ENCODE data around the gene TNFAIP8.
A peak's percentile ranks its signal among the peaks of the same experiment; 100 is the strongest.

The TNFAIP8 gene

DNA sequence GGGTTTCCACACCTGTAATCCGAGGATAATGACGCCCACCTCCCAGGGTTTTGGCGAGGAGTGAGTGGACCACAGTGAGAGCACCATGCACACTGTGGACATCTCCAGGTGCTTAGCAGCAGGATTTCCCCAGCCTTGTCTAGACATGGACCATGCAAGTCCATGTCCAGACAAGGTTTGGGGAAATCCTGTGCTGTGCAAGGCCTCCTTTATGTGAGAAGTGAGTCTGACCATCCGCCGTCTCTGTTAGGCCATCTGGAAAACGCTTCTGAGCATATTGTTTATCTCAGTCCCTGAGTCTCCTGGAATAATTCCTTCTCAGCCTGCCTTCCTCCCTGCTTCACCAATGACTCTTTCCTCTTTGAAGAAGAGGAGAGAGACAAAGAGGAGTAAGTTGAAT lies 26.2 kb upstream of the TNFAIP8 start:
- no peak for DNase-seq (ENCODE audit: low read depth)

DNA sequence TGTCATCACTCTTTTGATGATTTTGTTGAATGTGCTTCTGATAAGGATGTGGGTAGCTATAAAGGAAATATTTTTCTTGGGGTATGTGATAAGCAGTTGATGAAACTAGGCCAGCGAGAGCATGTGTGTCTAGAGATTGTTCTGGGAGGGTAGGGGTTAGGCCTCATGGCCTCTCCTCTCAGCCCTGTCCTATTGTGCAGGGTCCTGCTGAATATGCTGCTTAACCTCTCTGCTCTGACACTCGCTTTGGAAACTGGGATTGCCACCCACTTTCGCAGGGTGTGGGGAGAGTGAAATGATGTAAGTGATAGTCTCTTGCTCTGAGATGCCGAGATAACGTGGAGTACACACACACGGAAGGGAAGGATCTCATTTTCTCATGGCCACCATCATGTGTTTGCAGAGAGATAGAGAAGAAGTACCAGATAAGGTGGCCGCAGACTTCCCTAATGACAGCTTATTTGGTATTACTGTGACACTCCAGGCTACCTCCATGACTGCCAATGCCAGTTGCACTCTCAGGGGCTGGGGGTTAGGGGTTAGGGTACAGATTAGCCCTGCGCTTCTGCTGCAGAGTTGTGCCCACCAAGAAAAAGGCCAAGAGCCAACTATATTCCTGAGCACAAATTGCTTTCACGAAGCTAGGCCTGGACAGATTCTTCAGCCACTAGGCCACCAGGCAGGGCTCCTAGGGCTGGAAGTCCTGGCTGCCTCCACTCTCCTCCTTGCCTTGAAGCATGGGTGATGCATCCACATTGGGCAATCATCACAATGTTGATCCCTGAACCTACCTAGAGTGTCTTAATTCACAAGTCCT lies 25.2 kb upstream of the TNFAIP8 start:
- no peak for DNase-seq (ENCODE audit: low read depth)

DNA sequence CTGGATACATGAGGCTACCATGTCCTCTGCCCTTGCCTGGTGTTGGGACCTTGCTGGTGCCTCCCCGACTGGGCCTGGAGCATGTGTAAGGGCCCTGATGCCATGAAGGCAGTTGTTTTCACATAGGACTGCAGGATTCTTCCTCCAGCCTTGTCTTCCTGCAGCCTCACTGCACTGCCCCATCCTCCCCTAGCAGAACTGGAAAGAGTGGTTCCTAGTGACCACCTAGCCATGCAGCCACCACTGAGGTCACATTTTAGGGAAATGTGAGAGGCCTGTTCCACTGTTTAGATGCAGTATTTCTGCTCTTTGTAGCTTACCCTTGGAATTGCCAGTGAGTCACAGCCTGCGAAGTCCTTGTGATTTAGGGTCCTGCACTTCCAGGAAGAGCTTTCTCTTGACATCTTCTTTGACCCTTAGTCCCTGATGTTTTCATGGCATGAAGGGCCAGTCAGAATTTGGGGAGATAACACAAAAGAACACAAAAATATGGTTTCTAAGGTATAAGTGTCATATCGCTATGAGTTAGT lies 24.2 kb upstream of the TNFAIP8 start:
- DNase-seq (ENCODE audit: low read depth): no peak

DNA sequence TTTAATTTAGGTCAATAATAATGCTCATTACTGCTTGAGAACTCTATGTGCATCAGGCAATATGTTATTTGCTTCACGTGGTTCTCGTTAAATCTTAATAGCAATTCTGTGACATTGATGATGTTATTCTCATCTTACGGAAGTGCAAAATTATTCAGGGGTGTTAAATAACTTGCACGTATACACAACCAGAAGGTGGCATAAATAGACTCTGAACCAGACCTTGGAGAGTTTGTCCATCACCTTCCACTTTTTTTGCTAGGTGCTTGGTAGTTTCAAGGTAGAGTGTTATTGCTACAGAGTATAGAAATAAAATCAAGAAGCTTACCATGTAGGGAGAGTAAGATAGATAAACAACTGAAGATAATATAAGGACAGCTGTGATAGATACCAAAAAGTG lies 23.6 kb upstream of the TNFAIP8 start:
- DNase-seq (ENCODE audit: low read depth): no peak

DNA sequence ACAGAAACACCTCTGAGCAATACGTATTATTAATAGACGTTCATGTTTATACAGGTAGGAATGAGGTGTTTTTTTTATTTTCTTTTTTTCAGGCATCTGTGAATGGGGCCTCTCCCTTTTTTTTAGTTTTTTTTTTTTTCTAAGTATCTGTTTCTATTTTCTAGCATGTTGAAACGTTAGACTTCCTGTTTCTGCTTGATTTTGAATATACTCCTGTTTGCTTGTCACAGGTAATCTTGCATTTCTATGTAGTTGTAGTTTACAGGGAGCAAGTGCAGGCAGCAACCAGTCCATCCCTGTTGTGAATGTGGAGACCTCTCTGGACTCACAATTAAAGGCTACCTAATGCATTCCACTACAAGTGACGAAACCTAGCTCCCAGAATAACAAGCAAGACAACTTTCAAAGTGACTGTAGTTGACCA lies 22.8 kb upstream of the TNFAIP8 start:
- no peak for DNase-seq (ENCODE audit: low read depth)

DNA sequence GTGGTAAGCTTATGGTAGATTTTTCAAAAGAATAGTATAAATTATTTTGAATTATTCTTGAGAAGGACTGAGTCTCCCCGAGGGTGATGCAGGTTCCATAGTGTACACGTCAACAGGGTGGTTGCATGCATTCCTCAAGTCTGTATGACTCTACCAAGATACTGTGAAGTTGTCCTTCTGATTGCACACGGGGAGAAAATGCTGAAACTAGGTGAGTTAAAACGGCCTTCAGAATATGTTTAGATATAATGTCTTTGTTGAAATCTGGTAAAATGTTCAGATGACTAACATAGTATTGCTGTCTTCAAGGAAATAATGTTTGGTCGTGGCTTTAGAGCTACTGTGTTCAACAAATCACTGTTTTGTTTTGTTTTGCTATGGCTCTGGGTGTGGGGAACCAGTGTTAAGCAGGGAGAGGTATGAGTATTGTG lies 22.4 kb upstream of the TNFAIP8 start:
- no peak for DNase-seq (ENCODE audit: low read depth)

DNA sequence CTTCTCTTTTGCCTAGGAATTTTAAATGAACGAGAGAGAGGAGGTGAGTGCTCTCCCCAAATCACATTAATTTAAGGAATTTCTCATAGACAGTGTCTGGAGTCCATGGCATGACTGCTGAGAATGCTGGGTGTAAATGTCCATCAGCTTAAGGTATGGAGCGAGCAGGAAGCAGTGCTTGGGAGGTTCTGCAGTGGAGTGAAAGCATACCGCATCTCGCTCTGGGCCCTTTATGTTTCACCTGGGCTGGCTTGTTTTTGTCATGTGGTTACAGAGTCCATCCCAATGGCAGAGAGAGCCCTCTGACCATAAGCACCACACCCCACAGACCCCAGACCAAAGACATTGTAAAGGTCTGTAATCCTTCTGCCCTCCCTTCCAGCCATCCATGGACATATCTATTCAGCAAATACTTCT lies 20.6 kb upstream of the TNFAIP8 start:
- no peak for DNase-seq (ENCODE audit: low read depth)

DNA sequence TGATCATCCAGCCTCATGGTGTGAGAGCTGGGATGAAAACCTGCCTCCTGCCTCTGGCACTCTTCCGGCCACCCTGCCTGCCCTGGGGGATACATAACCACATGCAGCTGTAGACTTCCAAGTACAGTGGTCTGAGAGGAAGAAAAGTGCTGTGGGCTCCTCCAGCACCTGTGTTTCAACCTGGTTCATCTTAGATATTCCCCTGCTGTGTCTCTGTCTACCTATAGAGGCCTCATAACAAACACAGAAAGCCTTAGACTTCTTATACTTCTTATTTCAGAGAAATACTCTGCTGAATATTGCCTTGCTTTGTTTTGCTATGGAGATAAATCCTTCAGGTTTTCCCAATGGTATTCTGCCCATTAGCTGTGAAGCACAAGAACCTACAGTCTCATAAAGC lies 19.6 kb upstream of the TNFAIP8 start:
- DNase-seq (ENCODE audit: low read depth): no peak

DNA sequence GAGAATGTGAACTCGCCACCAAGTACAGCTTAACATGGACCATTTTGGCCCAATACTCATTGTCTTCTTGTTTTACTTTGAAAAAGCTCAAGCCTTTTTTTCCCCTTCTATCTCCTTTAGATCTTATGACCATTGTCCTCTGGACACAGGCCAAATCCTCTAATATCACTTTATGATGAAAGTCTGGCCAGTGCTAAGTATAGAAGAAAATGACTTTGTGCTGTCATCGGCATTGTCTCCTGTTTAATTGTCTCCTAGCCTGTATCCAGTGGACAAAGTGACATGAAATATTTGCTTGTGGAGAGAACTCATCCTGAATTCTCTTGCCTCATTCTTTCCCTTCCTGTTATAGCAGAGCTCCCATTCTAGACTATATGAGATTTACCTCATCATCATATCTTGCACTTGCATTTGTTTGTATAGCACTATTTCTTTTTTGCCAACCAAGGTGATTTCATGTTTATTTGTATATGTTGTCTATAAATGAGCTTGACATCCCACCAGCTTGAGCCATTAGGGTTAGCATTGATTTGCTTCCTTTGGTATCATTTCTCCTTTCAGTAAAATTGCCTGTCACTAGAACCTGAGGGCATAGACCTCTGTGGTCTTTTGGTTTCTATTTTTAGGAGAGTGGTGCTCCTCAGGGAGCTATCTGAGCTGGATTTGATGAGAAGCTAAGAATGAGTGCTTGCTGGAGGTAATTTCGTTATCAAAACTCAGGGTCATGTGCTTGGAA lies 18.8 kb upstream of the TNFAIP8 start:
- DNase-seq (ENCODE audit: low read depth): no peak

DNA sequence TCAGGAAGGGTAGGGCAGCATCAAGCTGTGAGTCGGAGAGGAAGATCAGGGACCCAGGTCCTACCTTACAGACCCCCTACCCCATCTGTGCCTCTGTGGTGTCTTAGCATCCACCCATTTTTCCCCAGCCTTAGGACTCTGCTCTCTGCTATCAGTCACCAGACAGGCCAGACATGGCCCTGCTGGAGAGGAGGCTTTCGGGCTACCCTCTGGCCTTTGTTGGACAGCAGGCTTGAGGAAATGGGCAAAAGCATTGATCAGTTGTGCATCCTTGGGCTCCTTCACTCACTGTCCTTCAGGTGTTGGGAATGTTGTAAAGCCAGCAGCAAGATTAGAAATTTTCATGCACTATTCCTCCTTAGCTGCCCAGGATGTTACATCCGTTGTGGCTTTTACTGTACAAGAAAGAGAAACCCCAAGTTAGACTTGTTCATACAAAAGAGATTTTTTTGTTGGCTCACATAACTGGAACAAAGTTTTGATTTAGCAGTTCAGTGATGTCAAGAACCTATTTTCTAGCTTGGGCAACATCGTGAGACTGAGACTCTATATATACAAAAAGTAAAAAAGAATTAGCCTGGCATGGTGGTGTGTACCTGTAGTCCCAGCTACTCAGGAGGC lies 17.4 kb upstream of the TNFAIP8 start:
- no peak for DNase-seq (ENCODE audit: low read depth)

DNA sequence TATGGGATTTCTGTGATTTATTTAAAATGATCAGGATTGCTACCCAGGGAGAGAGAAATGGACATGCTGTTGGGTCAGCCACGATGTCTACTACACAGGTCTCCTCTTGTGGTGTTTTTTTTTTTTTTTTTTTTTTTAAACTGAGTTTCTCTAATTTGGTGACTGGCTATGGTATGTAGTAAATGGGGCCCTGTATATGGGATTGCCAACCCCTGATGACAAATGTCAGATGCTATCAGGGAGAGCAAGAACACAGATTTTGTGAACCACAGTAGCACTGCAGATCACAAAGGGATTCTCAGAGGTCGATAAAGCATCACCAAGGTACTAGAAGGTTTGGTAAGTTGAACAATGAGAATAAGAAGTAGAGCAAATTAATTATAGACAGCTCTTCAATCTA lies 16.5 kb upstream of the TNFAIP8 start:
- DNase-seq (ENCODE audit: low read depth): no peak

DNA sequence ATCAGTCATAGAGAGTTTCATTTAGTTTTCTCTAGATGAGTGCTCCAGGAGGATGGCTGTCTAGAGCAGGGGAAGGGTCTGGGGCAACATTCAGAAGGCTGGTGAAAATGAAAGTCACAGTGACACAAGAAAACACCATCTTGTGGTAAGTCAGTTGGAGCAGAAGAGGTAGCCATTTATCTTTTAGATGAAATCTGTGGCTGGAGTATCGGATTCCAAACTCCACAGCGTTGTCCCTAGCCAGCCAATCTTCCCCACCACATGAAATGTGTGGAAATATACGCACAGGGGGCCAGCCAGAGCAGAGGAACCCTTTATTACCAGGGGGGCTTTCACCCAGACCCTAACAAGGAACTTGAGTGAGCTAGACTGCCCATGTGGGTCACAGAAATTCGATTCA lies 15.9 kb upstream of the TNFAIP8 start:
- no peak for DNase-seq (ENCODE audit: low read depth)

DNA sequence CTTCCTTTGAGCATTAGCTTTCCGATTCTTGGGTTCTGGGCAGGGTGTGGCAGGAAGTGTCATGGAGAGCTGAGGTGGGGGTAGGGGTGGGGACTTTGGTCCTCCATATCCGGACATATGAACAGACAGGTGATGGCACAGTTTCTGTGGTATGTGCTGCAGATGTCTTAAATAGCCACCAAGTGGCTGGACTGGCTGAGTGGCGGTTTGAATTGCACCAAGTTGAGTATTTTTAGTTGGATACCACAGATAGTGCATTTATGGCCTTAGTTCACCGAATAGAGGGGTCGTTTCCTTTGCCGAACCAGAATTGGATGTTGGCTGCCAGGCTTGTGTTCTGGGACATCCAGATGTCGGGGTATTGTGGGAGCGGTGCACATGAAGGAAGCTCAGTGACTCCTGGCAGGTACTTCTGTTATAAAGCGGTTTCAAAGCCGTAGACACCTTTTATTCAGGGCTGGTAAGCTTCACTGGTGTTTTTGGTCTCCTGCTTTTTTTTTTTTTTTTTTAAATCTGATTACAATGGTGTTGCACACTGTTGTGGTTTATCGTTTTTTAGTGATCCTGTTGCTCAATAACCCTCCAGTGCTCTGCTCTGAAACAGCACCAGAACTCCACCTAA lies 15.1 kb upstream of the TNFAIP8 start:
- DNase-seq (ENCODE audit: low read depth): no peak

DNA sequence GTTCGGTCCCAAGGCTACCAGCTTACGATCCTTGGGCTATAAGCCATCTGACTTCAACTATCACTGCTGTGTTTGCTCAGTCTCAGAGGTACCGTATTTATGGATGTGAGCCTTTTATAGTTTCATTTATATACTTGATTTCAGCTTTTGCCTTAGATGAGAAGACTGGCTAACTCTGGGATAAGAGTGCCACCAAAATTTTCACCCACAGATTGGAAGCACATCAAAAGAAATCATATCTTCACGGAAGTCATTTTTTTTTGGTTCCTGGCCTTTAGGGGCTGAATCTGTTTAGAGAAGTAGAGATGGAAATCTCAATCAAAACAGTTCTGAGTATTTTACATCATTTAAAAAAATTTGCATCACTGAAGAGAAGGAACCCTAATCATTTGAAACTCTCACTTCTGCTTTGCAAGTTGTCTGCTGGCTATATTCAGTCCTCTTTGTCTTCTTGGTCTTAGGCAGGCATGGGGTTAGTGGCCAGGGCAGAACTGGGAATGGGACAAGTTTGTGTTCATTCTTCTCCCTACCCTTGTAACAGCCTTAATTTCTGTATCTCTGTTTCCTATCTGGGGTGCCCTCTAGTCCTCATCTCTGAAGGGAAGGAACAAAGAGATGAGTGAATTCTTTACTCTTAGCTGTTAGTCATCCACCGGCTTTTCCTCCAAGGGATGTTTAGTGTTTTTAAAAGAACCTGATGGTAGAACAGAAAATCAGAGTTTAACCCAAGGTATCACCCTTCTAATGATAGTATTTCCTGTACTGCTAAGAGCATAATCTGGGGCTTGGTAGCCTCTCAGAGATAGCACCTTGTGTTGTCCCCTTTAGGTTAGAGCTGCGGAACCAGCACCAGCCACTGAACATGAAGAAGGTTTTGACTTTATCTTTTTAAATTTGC lies 14.1 kb upstream of the TNFAIP8 start:
- DNase-seq (ENCODE audit: low read depth): no peak

DNA sequence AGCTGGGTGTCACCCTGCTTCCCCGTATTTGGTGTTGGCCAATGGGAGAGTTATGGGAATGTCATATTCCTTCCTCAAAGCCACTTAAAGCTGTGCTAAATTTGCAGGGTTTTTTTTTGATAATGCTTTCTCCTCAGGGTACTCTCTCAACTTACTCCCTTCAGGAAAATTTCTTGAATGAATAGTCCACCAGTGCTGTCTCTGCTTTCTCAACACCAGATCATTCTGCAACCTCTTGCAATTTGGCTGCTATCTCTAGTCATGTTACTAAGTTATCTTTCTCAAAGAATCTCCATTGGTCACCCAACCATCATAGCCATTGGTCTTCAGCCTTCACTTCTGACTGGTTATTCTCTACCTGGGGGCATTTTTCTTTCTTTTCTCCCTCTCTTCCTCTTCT lies 13.4 kb upstream of the TNFAIP8 start:
- no peak for DNase-seq (ENCODE audit: low read depth)

DNA sequence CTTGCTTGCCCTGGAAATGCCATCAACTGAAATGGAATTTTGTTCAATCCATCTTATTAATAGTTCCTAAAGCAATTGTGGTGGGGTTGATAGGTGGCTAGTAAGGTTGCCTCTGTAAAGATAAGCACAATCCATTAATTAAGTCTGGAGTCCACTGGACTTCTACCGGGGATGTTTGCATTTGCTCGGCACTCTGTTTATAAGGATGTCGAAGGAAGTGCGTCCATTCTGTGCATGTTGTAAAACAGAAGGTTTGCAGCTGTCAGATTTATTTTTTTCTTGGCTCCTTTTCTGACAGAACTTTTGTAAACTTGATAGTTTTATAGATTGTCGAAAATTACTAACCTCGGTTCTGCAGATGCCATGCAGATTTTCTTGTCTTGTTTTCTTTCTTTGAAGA lies 12.8 kb upstream of the TNFAIP8 start:
- no peak for DNase-seq (ENCODE audit: low read depth)

DNA sequence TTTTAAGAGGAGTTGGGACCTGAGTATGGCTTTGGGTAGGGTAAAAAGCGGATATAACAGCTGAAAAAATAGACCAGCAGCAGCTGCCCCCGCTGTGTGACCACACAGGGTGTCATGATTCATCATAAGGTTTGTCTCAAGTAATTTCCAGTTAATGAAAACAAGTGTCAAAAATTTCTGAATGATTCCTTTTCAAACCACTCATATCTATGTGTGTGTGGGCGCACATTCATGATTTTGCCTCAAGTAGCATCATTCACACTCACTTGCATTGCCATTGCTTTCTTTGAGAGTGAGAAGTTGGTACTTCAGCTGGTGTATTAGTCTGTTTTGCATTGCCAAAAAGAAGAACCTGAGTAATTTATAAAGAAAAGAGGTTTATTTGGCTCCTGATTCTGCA lies 12.1 kb upstream of the TNFAIP8 start:
- DNase-seq (ENCODE audit: low read depth): peak; percentile 46

DNA sequence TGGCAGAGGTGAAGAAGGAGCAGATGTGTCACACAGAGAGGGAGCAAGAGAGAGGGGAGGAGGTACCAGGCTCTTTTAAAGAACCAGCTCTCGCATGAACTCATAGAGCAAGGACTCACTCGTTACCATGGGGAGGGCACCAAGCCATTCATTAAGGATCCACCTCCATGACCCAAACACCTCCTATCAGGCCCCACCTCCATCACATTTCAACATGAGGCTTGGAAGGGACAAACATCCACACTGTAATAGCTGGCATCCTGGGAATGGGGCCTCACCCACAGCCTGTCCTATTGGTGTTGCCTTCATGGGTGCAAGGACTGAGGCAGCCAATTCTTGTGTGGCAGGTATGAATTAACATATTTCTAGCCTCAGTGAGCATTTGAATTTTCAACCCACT lies 11.6 kb upstream of the TNFAIP8 start:
- no peak for DNase-seq (ENCODE audit: low read depth)

DNA sequence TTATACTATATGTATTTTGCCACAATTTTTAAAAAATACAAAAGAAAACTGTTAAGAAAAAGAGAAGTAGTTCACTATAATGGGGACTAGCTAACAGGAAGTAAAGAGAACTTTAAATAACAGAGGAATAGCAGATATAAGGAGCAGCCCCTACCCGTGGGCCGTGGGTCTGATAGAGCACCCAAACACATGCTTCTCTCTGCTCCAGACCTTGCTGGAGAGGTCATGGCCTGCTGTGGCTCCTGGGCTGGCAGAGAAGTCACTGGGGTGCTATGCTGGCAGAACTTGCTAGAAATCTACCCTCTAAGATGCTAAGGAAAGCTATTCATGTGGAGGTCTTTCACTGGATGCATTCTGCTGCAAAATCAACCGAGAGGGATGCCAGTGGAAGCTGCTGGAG lies 10.0 kb upstream of the TNFAIP8 start:
- DNase-seq (ENCODE audit: low read depth): no peak

DNA sequence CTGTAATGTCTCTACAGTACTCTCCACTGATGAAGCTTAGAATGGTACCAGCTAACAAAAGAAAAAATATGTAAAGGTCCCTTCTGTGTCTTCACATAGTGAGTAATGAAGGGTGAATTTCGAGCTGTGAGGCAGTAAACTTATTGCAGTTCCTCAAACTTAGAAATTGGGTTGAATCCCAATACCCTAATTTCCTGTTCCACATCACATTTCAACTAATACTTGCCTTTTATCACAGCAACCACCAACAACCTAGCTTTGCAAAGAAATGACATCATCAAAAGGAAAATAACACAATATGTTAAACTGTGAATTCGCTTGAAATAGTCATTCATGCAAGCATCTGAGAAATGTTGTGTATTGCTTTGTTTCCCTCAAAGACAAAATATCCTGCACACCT lies 9.4 kb upstream of the TNFAIP8 start:
- no peak for DNase-seq (ENCODE audit: low read depth)

DNA sequence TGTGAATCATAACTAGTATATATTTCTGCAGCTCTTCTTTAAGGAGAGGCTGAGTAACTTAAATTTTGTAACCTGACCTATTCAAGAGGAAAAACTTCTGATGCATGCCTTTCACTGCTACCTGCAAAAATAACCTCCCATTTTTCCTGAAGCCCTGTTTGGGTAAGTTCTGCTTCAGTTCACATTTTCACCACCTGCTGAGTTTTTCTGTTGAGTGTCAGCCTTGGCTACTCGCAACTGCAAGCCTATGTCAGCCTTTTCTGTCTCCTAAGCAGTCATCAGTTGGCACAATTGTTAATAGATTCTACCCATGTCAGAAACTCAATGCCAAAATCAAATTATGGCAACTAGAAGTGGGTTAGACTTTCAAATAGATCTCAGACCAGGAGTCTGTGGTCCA lies 8.2 kb upstream of the TNFAIP8 start:
- no peak for DNase-seq (ENCODE audit: low read depth)
